ENCODE data around the gene TMEM185A.
"Not testable (repeated sequence)": the region's sequence is repeated elsewhere in the genome, so short reads cannot be mapped to it uniquely, and the experiment has no call there.

The TMEM185A gene

GRCh38 chrX:149619662-149620061 lies 11.9 kb downstream of the TMEM185A start:
- DNase-seq, result not testable (repeated sequence)

GRCh38 chrX:149618871-149619270 lies 12.7 kb downstream of the TMEM185A start:
- DNase-seq, result no peak

- no peak for DNase-seq
Measured at GRCh38 chrX:149611623-149612175, 19.9 kb downstream of the TMEM185A start.

GRCh38 chrX:149610511-149610910 lies 21.1 kb downstream of the TMEM185A start:
- no peak for DNase-seq

GRCh38 chrX:149607699-149608098 lies 23.9 kb downstream of the TMEM185A start:
- no peak for DNase-seq

- not testable (repeated sequence) for DNase-seq
Measured at GRCh38 chrX:149605248-149605885, 26.2 kb downstream of the TMEM185A start.

- not testable (repeated sequence) for DNase-seq
Measured at GRCh38 chrX:149598603-149599002, 33.0 kb downstream of the TMEM185A start.

GRCh38 chrX:149595943-149596342 lies 35.6 kb downstream of the TMEM185A start:
- not testable (repeated sequence) for DNase-seq

- DNase-seq, result not testable (repeated sequence)
Measured at GRCh38 chrX:149595214-149595613, 36.4 kb downstream of the TMEM185A start, which contains the start of gene HSFX2. Gene HSFX2 (minus strand): TSS chrX:149595314. CDS start chrX:149594700, 614 bp downstream.

- not testable (repeated sequence) for DNase-seq
Measured at GRCh38 chrX:149590993-149591392, 40.6 kb downstream of the TMEM185A start.

GRCh38 chrX:149587359-149587758 lies 44.2 kb downstream of the TMEM185A start, which contains the start of gene MAGEA9B:
Gene MAGEA9B (minus strand): TSS chrX:149587459. CDS start chrX:149583179, 4,280 bp downstream.
- not testable (repeated sequence) for DNase-seq

GRCh38 chrX:149585631-149586030 lies 46.0 kb downstream of the TMEM185A start:
- not testable (repeated sequence) for DNase-seq

GRCh38 chrX:149573456-149573855 lies 58.1 kb downstream of the TMEM185A start:
- not testable (repeated sequence) for DNase-seq

- no peak for DNase-seq
Measured at GRCh38 chrX:149572743-149573142, 58.8 kb downstream of the TMEM185A start.

- no peak for DNase-seq
Measured at GRCh38 chrX:149571770-149572169, 59.8 kb downstream of the TMEM185A start.

- DNase-seq, result no peak
Measured at GRCh38 chrX:149570668-149571067, 60.9 kb downstream of the TMEM185A start.

- no peak for DNase-seq
Measured at GRCh38 chrX:149569770-149570169, 61.8 kb downstream of the TMEM185A start.

GRCh38 chrX:149568701-149569296 lies 62.8 kb downstream of the TMEM185A start:
- no peak for DNase-seq

GRCh38 chrX:149567621-149568417 lies 63.8 kb downstream of the TMEM185A start:
- DNase-seq, result no peak

GRCh38 chrX:149563359-149563758 lies 68.2 kb downstream of the TMEM185A start:
- no peak for DNase-seq

- not testable (repeated sequence) for DNase-seq
Measured at GRCh38 chrX:149555251-149555650, 76.3 kb downstream of the TMEM185A start.

GRCh38 chrX:149551939-149552248 lies 79.7 kb downstream of the TMEM185A start:
- DNase-seq, result not testable (repeated sequence)

GRCh38 chrX:149551245-149551938 lies 80.2 kb downstream of the TMEM185A start:
- not testable (repeated sequence) for DNase-seq
